ENCODE data around the gene S100A3. TPM values are rescaled to one million over a fixed set of nuclear protein-coding genes. Genes with fewer than 3 reads are reported as not detected.

S100A3 gene
- total RNA-seq, 1 donor, result 4.3 TPM

DNA sequence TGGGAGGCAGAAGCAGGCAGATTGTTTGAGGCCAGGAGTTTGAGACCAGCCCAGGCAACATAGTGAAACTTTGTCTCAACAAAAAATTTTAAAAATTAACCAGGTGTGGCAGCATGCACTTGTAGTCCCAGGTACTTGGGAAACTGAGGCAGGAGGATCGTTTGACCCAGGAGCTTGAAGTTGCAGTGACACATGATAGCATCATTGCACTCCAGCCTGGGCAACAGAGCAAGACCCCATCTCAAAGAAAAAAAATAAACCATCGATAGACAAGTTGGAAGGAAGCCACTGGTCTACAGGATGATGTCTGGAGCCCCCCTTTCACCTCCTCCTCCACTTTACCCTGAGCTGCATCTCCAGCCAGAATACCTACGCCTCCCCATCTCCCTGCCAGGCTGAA lies 29.8 kb downstream of the S100A3 start:
- no peak for TF ChIP-seq CTCF (IDR thresholded peaks at IDR 0.05; ENCODE audit: insufficient read depth, low read length)
- DNase-seq (ENCODE audit: low read depth), result no peak
- no peak overlapping the region for H3K4me3 ChIP-seq (ENCODE audit: low read depth, low read length)

DNA sequence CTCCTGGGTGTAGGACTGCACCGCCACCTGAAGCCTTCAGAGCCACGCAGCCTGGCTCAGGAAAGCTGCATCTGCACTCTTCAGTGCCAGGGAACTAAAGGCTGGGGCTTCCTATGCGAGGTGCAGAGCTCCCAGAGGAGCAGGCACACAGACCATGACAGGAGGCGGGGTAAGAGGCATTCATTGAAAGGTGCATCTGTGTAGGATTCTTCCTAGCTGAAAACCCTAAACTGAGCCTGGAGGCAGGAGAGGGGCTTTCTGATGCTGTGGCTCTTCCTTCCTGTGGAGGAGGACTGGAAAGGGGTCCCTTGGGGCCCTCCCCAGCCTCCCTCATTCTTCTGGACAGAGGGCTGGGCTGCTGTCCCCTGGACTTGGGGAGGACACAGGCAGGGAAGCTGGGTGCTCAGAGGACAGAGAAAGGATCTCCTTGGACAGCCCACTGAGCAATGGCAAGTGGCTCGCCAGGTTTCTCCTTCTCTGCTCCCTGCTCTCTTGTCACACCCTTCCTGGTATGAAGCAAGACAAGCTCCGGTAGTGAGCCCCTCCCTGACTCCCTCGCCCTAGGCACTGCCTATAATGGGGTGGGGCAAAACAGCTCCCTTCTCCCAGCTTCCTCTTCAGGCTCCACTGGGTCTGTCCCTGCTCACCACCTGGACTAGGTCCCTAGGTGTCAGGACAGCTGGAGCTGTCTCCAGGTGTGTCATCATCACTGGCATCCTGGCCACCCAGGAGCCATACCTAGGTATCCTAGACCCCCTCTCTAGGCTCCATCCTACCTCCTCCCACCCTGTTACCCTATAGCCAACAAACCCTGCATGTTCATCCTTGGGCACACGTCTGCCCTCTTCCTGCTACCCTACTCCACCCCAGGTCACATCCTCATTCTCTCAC lies 33.3 kb downstream of the S100A3 start:
- no peak for DNase-seq (ENCODE audit: low read depth)
- no peak overlapping the region for H3K4me3 ChIP-seq (ENCODE audit: low read depth, low read length)
- no peak for TF ChIP-seq CTCF (IDR thresholded peaks at IDR 0.05; ENCODE audit: insufficient read depth, low read length)

GRCh38 chr1:153513666-153514065 lies 35.4 kb downstream of the S100A3 start:
- DNase-seq (ENCODE audit: low read depth), result no peak
- no peak for TF ChIP-seq CTCF (IDR thresholded peaks at IDR 0.05; ENCODE audit: insufficient read depth, low read length)
- H3K4me3 ChIP-seq (ENCODE audit: low read depth, low read length), result no peak overlapping the region

GRCh38 chr1:153513023-153513422 lies 36.0 kb downstream of the S100A3 start:
- DNase-seq (ENCODE audit: low read depth), result no peak
- no peak overlapping the region for H3K4me3 ChIP-seq (ENCODE audit: low read depth, low read length)
- no peak for TF ChIP-seq CTCF (IDR thresholded peaks at IDR 0.05; ENCODE audit: insufficient read depth, low read length)

DNA sequence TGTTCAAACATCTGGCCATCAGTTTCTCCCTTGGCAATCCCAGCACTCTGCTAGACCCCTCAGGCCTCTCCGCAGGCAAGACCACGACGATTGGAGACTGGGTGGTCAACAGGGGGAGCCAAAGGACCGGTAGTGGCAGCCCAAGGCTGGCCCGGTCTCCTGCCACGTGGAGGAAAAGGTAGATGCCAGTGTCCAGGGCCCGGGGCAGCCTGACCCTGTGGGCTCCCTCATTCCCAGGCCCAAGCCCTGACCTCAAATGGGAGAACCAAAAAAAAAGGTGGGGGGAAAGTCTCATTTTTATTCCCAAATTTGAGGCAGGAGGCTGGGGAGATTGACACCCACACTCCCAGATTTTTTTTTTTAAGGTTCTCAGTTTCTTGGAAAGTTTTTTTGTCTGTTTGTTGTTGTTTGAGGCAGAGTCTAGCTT lies 38.1 kb downstream of the S100A3 start:
- no peak overlapping the region for H3K4me3 ChIP-seq (ENCODE audit: low read depth, low read length)
- peak; percentile 96 for TF ChIP-seq CTCF (IDR thresholded peaks at IDR 0.05; ENCODE audit: insufficient read depth, low read length)
- DNase-seq (ENCODE audit: low read depth), result peak; percentile 84

- peak; percentile 66 for TF ChIP-seq CTCF (IDR thresholded peaks at IDR 0.05; ENCODE audit: insufficient read depth, low read length)
- H3K4me3 ChIP-seq (ENCODE audit: low read depth, low read length), result no peak overlapping the region
- no peak for DNase-seq (ENCODE audit: low read depth)
Observed at GRCh38 chr1:153509729-153510354, 39.2 kb downstream of the S100A3 start.

Data from fibroblast of the aortic adventitia (primary cell).